RCC 7860 (cell line): ENCODE data around the gene GPER1.

ENCODE experiments used
- DNase-seq: peaks from one replicate; pipeline ENCODE4 v3.0.0-alpha.2; 2015; ENCODE audit warnings: low spot score
- FAIRE-seq: peaks from 2 replicates; lab custom pipeline; 2012; peaks lifted over from hg19 to GRCh38; lab: Jason Lieb, UNC

GPER1 gene

DNA sequence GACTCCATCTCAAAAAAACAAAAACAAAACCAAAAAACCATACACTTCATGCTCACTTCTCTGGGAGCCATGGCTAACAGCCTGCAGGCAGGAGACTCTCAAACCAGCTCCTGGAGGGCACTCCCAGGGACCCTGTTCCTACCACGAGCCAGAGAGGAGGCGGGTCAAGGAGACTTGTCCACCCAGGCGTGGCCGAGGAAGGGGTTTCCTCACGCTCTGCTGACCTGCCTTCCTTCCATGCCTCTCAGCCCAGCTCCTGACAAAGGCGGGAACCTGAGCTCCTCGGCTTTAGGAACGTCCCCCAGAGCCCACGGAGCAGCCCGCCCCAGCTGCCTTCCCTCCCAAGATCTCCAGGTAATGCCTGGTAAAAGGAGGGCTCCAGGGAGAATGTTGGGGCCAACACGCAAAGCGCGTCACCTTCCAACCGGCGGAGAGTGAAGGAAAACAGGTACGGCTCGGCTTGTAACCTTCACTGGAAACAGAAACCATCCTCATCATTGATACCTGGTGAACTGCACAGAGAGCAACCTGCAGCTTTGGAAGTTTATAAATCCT is 34.0 kb upstream of the GPER1 start:
- no peak for DNase-seq
- FAIRE-seq: no peak

DNA sequence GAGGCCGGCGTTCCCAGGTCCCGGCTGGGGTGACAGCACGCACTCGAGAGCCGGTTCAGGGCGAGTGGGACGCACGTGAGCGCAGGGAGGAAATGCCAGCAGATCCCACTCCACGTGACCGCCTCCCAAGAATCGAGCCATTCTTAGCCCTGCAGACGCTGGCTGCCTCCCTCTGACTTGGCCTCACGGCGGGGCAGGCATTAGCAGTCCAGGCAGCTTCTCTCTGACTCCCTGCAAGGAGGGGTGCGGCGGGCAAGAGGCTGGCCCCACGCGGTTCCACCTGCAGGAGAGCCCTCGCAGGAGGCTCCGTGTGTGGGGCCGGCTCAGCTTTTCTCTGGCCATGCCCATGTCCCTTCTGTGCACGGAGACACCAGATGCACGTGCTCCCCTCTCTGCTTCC is 33.5 kb upstream of the GPER1 start:
- FAIRE-seq: no peak

DNA sequence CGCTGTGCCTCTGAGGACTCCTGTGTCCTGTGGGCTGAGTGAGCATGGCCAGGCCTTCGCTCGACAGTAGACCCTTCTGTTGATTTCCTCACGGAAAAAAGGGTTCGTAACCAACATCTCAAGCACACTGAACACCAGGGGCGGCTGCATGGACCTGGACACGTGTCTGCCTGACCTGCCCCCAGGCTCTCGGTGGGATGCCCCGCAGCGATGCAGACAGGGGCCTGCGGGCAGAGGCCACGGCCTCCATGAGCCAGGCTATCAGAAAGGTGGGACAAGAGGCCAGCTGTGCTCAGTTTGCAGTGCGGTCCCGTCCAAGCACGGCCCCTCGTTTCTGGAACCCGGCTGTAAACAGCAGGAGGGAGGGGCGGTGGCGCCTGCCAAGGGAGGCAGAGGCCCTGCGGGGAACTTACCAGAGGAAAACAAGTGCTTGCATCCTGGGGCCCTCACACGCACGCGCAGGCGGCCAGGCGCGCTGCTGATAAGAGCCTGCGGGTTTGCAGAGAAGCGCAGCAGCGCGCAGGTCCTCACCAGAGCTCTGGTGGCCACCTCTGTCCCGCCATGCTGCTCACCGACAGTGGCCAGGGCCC is 33.0 kb upstream of the GPER1 start:
- FAIRE-seq (no peak), DNase-seq (no peak)

More for the DNA sequence above, 33.5 kb upstream of the GPER1 start:
- no peak for DNase-seq

DNA sequence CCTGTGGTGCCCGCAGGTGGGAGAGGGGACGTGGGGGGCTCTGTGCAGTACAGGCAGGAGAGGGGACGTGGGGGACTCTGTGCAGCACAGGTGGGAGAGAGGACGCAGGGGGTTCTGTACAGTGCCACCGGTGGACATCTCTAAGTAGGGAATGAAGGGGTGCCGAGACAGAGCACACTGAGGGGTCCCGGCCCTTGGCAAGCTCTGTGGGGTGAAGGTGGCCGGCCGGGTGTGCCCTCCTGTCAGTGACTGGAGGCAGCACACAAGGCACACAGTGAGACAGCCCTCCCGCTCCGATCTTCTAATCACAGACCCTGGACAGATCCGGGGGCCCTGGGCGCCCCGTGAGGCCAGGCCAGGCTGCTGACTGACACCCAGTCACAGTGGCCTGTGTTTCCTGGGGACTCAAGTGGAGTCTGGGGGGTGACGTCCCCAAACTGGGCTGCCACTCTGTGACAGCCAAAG is 32.4 kb upstream of the GPER1 start:
- no peak for DNase-seq
- FAIRE-seq: no peak

DNA sequence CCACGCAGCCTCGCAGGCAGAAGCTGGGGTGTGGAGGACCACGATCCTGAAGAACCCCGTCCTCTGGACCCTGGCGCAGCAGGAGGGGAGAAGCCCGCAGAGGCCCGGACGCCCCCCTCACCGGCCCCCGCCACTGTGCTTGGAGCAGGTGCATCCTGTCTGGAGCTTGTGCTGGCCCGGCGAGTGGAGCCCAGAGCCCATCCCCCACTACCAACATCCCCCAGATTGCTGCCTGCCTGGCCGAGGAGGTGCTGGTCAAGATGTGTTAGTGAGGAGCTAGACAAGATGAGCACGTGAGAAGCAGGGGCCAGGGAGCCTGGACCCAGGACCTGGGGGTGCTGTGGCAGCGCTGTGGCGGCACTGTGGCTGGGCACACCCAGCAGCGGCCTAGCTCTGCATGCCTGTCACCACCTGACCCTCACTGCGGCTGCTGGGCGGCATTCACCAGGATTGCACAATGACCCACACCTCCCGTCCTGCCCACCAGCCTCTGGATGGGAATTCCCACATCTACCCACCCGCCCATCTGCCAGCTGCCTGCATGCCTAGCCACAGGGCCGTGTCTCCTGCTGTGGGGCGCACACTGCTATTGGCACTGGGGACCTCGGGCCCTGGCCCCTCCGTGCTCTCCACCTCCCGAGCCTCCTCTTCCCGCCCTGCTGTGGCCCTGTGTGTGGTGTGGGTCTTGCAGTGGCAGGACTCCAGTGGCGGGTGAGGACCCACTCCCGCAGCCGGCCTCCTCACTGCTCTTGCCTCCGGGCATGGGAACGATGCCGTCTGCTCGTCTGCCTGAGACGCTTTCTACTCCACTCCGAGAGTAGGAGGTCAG is 31.7 kb upstream of the GPER1 start:
- FAIRE-seq: no peak
- no peak for DNase-seq

DNA sequence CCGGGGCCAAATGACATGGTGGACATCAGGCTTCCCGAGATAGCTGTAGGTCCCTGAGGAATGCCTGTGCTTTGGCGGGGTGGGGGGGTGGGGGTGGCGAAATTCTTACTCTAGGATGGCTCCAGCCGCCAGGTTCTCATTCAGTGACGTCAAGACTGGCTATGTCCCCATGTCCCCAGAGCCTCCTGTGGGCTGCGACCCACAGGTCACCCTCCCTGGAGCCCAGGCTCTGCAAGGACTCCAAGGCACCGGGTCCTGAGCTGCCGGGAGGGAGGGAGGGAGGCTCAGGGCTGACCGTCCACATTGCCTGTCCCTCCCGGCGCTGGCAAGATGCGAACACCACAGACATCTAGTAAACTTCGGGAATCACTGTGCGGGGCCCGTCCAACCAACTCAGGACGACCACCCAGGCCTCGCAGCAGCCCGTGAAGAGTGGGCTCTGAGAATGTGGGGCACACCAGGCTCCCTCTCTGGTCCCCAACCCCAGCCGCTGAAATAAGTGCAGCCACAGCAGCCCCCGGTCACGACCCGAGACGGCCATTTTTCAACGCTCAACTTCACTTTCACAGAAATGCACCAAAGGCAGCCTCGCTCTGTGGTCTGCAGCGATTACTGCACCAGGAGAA is 31.0 kb upstream of the GPER1 start:
- FAIRE-seq (no peak), DNase-seq (no peak)

DNA sequence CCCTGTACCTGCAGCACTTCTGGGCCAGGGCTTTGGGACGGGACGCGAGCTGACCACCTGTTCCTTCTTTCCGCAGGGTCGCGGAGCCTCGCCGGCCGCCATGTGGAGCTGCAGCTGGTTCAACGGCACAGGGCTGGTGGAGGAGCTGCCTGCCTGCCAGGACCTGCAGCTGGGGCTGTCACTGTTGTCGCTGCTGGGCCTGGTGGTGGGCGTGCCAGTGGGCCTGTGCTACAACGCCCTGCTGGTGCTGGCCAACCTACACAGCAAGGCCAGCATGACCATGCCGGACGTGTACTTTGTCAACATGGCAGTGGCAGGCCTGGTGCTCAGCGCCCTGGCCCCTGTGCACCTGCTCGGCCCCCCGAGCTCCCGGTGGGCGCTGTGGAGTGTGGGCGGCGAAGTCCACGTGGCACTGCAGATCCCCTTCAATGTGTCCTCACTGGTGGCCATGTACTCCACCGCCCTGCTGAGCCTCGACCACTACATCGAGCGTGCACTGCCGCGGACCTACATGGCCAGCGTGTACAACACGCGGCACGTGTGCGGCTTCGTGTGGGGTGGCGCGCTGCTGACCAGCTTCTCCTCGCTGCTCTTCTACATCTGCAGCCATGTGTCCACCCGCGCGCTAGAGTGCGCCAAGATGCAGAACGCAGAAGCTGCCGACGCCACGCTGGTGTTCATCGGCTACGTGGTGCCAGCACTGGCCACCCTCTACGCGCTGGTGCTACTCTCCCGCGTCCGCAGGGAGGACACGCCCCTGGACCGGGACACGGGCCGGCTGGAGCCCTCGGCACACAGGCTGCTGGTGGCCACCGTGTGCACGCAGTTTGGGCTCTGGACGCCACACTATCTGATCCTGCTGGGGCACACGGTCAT is 30.3 kb upstream of the GPER1 start:
- FAIRE-seq: no peak

DNA sequence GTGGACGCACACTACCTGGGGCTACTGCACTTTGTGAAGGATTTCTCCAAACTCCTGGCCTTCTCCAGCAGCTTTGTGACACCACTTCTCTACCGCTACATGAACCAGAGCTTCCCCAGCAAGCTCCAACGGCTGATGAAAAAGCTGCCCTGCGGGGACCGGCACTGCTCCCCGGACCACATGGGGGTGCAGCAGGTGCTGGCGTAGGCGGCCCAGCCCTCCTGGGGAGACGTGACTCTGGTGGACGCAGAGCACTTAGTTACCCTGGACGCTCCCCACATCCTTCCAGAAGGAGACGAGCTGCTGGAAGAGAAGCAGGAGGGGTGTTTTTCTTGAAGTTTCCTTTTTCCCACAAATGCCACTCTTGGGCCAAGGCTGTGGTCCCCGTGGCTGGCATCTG is 29.6 kb upstream of the GPER1 start:
- FAIRE-seq: no peak
- no peak for DNase-seq

More for the DNA sequence above, 30.3 kb upstream of the GPER1 start:
- DNase-seq: no peak

DNA sequence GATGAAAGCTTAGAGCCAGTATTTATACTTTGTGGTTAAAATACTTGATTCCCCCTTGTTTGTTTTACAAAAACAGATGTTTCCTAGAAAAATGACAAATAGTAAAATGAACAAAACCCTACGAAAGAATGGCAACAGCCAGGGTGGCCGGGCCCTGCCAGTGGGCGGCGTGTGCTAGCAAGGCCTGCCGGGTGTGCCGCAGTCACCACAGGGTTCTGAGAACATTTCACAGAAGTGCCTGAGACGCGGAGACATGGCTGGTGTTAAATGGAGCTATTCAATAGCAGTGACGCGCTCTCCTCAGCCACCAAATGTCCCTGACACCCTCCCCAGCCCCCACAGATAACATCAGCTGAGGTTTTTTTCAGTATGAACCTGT is 29.1 kb upstream of the GPER1 start:
- DNase-seq: no peak
- FAIRE-seq: no peak

DNA sequence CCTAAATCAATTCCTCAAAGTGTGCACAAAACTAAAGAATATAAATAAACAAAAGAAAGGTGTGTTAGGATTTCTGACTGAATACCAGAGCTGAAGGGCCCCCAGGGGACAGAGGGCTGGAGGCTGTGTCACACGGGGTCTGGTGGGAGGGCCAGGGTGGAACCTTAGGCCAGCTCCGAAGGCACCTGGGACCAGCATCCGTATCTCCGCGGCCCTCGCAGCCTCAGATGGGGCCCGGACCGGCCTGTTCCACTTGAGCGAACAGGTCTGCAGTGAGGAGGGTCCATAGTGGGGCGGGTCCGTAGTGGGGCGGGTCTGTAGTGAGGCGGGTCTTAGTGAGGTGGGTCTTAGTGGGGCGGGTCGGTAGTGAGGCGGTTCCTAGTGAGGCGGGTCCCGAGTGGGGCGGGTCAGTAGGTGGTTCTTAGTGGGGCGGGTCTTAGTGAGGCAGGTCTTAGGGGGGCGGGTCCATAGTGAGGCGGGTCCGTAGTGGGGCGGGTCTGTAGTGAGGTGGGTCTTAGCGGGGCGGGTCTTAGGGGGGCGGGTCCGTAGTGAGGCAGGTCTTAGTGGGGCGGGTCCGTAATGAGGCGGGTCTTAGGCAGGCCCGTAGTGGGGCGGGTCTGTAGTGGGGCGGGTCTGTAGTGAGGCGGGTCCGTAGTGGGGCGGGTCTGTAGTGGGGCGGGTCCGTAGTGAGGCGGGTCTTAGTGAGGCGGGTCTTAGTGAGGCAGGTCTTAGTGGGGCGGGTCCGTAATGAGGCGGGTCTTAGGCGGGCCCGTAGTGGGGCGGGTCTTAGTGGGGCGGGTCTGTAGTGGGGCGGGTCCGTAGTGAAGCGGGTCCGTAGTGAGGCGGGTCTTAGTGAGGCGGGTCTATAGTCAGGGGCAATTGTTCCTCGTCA is 28.5 kb upstream of the GPER1 start:
- no peak for FAIRE-seq

DNA sequence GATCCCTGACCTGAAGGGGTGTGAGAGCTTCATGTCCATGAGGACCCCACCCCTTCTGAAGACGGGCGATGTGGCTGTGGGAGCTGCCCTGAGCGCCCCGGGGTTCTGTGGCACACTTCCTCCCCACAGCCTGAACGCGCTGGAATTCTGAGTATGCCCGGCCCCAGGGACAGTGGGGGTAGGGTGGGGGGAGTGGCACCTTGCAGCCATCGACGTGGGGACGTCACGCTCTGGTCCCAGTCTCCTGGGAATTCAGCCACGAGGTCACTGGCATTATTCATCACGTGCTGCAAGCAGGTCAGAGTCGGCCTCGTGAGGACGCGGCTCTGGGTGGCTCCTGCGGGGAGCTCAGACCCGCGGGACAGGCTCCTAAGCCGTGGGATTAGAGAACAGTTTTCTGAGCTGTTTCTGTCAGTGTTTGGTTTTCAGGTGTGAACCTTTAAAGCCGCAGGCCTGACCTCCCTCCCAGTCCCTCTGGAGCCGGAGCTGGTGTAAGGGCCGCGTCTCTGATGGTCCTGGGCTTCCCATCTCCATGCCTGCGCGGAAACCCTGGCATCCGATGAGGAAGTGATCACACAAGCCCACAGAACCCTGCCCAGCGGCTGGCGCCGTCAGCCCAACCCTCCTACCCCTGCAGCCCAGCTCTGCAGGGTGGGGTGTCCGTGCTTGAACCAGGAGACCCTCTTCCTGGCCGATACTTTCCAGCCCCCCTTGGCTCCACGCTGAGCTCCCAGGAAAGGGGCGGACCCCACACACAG is 27.4 kb upstream of the GPER1 start:
- FAIRE-seq: no peak
- no peak for DNase-seq

More for the DNA sequence above, 28.5 kb upstream of the GPER1 start:
- no peak for DNase-seq

DNA sequence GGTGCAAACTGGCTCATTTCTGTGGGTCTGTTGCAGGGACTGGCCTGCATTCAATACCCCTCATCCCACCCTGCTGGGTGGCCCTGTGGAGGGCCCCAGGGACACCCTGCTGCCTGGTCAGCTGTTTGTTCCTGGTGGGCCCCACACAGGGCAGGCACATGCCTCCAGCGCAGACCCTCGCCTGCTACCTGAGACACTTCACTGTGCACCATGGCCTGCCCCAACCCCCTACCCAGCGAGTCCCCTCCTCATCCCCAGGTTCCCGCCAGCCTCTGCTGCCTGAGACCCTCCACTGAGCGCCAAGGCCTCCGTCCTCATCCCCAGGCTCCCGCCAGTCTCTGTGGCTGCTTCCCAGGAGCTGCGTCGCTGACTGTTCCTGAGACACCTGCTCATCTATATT is 26.7 kb upstream of the GPER1 start:
- FAIRE-seq (no peak), DNase-seq (no peak)

DNA sequence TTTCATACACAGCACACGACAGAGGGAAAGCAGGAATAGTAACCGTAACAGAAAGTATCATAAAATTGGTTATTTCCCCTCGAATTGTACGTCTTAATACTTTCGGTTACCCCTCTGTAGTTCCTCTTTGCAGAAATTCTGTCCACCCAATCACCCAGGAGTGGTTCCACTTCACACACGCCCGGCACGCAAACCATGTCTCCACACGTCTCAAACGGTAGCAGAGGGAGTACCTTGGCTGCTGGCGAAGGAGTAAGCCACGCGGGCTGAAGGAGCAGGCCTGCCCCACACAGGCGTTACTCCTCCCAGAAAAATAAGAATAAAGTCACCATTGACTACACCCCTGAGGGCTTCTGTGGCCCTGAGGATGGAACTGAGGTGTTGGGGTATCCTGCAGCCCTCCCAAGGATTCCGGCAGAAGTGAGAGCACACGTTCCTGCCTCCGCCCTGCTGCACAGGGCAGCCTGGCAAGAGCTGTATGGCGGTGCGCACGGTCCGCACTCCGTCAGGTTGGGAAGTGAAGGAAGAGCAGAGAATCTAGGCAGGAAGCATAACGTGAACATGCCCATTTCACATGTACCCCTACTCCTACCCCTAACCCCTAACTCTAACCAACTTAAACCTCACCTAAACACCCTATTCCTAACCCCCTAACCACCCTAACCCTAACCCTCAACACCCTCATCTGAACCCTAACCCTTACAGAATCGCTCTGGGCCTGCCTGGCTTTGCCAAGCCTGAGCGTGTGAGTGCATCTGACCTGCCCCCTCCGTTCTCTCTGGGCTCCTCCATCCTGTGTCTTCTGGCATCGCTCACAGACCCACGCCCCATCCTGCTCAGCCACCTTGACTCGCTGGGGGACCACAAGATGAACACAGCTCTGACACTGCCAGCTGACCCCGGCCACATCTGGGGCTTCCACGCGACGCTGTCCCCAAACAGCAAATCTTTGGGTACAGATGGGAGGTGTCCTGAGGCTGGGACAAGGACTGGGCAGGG is 25.3 kb upstream of the GPER1 start:
- FAIRE-seq (no peak), DNase-seq (no peak)

DNA sequence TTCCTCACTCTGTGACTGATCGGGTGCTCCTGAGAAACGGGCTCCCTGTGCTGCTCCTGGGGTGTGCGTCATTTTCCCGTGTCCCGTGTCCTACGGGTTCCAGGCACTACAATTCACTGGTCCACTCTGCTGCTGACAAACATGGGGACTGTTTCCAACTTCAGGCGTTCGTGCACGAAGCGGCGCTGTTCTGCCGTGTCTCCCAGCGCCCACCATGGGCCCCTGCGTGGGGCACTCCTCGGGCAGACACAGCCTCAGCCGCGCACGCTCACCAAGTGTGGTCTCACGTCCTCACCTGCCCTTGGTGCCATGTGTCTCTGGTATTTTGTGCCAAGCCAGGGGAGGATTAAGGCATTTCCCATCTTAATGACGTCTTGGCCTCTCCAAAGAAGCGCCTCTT is 24.6 kb upstream of the GPER1 start:
- no peak for DNase-seq
- no peak for FAIRE-seq

DNA sequence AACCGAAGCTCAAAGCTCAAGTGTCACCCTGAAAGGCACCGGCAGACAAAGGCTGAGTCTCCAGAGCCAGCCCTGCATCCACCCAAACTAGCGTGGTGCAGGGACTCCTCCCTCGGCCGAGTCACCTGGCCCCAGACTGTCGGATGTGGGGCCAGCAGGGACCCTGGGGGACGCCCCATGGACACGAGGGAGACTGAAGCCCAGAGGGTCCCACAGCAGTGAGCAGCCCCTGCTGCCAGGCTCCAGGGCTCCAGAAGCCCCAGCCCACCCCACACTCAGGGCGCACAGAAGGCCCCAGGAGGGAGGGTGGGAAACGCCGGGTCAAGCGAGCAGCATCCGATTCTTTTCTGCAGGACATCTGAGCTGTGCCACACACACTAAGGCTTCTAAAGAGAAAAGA is 23.3 kb upstream of the GPER1 start:
- DNase-seq: no peak
- no peak for FAIRE-seq

DNA sequence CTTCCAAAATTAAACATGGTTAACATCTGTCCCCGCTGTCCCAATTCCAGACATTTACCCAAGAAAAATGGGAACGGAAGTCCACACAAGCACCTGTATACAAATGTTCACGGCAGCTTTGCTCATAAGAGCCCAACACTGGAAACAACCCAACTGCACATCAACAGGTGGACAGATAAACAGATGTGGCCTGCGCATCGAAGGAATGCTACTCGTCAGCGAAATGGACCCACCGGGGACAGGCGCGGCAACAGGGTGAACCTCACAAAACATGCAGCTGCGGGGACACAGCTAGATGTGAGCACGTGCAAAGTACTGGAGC is 22.7 kb upstream of the GPER1 start:
- no peak for DNase-seq
- no peak for FAIRE-seq

DNA sequence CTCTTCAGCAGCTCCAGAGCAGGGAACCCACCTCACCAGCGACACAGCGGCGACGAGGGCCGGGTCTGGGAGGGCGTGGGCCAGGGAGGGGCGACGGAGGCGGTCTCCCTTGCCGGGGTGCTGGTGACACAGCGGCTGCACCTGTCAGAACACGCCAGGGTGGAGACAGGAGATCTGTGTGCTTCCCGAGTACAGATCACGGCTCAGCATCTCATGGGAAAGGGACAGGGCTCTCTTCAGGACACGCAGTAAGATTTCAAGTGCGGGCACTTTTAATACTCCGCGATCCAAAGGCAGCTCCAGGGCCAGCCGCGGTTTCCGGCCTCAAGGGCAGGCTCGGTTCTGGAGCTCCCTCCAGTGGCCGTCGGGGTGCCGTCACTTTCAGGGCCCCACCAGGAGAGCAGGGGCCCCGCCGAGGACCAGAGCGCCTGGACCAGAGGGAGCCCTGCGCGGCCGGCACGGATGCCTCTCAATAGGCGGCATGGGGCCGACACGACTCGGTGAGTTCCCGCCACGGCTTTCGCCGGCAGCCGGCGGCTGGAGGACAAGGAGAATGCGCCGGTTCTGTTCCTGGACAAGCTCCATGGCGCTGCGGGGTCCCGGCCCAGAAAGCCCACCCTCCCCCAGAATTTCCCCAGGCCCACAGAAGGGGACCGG is 22.2 kb upstream of the GPER1 start:
- DNase-seq: peak; percentile 53
- no peak for FAIRE-seq

DNA sequence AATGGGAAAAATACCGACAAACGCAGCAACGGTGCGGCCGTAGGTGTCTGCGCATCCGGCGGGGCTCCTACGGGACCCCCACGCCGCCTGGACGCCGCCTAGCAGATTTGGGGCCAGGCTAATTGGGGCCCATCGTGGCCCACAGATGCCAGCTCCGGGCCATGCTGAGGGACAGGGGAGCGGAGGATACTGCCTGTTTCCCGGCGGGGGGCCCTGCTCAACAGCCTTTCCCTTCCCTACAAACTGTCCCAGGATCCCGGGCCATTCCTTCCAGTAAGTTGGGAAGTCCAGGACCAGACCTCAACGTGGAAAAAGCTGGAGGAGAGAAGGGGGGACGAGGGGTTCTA is 21.7 kb upstream of the GPER1 start:
- no peak for FAIRE-seq
- DNase-seq: no peak
